K562 treated with DMSO at 1 percent for 4 hours (cell line): ENCODE measurements around the gene PLOD1. TPM values are rescaled to one million over a fixed set of nuclear protein-coding genes. Genes with fewer than 3 reads are reported as not detected.

Experiments
- total RNA-seq: library from RNA; unstranded; fragments of 300-600 nt; gene quantifications from 2 replicates; pipeline ENCODE4 v1.2.3, GENCODE V29; 2022; ENCODE audit not compliant: insufficient read depth

PLOD1 gene
- total RNA-seq: 130 and 131 TPM in 2 replicates

GRCh38 chr1:11934302-11935056 is at the start of gene PLOD1:
PLOD1 (plus strand) TSS chr1:11934717; CDS start chr1:11934780, 63 bp downstream.

GRCh38 chr1:11979851-11980675 is 45.5 kb downstream of the PLOD1 start, which contains the start of gene MFN2:
MFN2 (plus strand) TSS chr1:11980444; CDS start chr1:11989169, 8,725 bp downstream.

Other genes starting within 250 kb of the PLOD1 start
- not detected in 2 replicates for gene DRAXIN, start 243.0 kb upstream of the PLOD1 start, total RNA-seq
- 154 and 165 TPM in 2 replicates for gene AGTRAP, start 198.6 kb upstream of the PLOD1 start, total RNA-seq
- gene C1orf167, start 172.5 kb upstream of the PLOD1 start, total RNA-seq: 0.27 TPM in 1 of 2 replicates, not detected in the other
- gene MTHFR, start 128.8 kb upstream of the PLOD1 start, total RNA-seq: 63.1 and 63.6 TPM in 2 replicates
- gene CLCN6, start 128.5 kb upstream of the PLOD1 start, total RNA-seq: 12.7 and 14.6 TPM in 2 replicates
- gene NPPA, start 86.9 kb upstream of the PLOD1 start, total RNA-seq: not detected in 2 replicates
- not detected in 2 replicates for gene NPPB, start 75.8 kb upstream of the PLOD1 start, total RNA-seq
- 120 and 137 TPM in 2 replicates for gene KIAA2013, start 8.3 kb upstream of the PLOD1 start, total RNA-seq
- gene MFN2, start 45.7 kb downstream of the PLOD1 start, total RNA-seq: 78.0 and 79.2 TPM in 2 replicates
- gene MIIP, start 84.8 kb downstream of the PLOD1 start, total RNA-seq: 114 and 127 TPM in 2 replicates
- 11.9 and 14.9 TPM in 2 replicates for gene TNFRSF8, start 128.6 kb downstream of the PLOD1 start, total RNA-seq
- gene TNFRSF1B, start 232.3 kb downstream of the PLOD1 start, total RNA-seq: 41.9 and 56.8 TPM in 2 replicates